ENCODE results near the gene IL17REL. TPM values are rescaled to one million over a fixed set of nuclear protein-coding genes. Genes with fewer than 3 reads are reported as not detected.

IL17REL gene
- total RNA-seq, 1 donor from 2014 or later: not detected

DNA sequence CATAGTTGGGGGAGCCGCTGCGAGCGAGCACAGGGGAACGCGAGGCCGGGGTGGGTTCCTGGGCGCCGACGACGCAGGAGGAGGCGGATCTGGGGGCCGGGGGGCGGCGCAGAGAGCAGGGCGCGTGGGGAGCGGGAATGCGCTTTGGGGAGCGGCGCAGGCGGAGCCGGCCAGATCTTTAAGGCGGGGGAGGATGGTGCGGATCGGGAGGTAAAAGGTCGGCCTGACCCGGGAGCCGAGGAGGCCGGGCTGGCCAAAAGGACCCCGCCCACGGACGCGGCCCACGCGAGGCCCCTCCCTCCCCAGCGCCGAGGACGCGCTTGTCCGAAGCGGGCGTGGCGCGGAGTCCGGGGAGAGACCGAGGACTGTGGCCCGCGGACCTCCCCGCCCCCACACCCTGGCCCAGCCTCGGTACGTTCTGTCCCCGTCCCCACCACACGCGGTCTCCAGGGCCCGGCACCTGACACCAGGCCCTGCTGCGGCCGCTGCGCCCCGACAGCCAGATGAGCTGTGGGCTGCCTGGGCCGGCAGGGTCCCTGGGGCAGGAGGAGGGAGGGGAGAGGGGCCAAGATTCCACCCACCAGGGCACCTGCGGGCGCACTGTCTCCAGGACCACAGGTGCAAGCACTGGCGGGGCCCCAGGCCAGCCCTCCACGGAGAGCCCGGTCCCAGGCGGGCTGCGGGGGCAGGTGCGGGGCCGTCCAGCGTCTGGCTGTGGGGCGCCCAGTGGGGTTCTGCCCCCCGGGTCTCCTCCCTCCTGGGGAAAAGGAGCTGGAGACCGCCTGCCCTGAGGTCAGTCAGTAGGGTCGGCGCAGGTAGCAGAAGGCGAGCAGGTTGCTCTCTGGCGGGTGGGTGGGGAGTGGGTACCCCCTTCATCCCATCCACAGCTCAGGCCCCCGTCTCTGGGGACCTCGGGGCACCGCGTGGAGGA is 41.1 kb downstream of the IL17REL start:
- peak overlapping the region; percentile 59 for H3K4me3 ChIP-seq (ENCODE audit: low read depth, low read length)
- no peak for DNase-seq (ENCODE audit: low read depth)
- TF ChIP-seq, protein P1, sequence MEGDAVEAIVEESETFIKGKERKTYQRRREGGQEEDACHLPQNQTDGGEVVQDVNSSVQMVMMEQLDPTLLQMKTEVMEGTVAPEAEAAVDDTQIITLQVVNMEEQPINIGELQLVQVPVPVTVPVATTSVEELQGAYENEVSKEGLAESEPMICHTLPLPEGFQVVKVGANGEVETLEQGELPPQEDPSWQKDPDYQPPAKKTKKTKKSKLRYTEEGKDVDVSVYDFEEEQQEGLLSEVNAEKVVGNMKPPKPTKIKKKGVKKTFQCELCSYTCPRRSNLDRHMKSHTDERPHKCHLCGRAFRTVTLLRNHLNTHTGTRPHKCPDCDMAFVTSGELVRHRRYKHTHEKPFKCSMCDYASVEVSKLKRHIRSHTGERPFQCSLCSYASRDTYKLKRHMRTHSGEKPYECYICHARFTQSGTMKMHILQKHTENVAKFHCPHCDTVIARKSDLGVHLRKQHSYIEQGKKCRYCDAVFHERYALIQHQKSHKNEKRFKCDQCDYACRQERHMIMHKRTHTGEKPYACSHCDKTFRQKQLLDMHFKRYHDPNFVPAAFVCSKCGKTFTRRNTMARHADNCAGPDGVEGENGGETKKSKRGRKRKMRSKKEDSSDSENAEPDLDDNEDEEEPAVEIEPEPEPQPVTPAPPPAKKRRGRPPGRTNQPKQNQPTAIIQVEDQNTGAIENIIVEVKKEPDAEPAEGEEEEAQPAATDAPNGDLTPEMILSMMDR (conservative IDR thresholded peaks at IDR 0.05; ENCODE audit: low read depth, low read length): no peak

- DNase-seq (ENCODE audit: low read depth): peak; percentile 70
- TF ChIP-seq, protein P1 (conservative IDR thresholded peaks at IDR 0.05; ENCODE audit: low read depth, low read length): no peak
- H3K4me3 ChIP-seq (ENCODE audit: low read depth, low read length): peak overlapping the region; percentile 59
Observed at GRCh38 chr22:49970528-49971231, 41.9 kb downstream of the IL17REL start.

GRCh38 chr22:49969751-49970527 is 42.6 kb downstream of the IL17REL start:
- TF ChIP-seq, protein P1 (conservative IDR thresholded peaks at IDR 0.05; ENCODE audit: low read depth, low read length): no peak
- no peak overlapping the region for H3K4me3 ChIP-seq (ENCODE audit: low read depth, low read length)
- no peak for DNase-seq (ENCODE audit: low read depth)

GRCh38 chr22:49968831-49969661 is 43.5 kb downstream of the IL17REL start:
- TF ChIP-seq, protein P1 (conservative IDR thresholded peaks at IDR 0.05; ENCODE audit: low read depth, low read length): no peak
- no peak overlapping the region for H3K4me3 ChIP-seq (ENCODE audit: low read depth, low read length)
- DNase-seq (ENCODE audit: low read depth): no peak

- H3K4me3 ChIP-seq (ENCODE audit: low read depth, low read length): no peak overlapping the region
- TF ChIP-seq, protein P1 (conservative IDR thresholded peaks at IDR 0.05; ENCODE audit: low read depth, low read length): no peak
- DNase-seq (ENCODE audit: low read depth): no peak
Observed at GRCh38 chr22:49968313-49968830, 44.2 kb downstream of the IL17REL start.
